ENCODE data around the gene TDO2. TPM values are rescaled to one million over a fixed set of nuclear protein-coding genes. Genes with fewer than 3 reads are reported as not detected.
A peak's percentile ranks its signal among the peaks of the same experiment; 100 is the strongest.

The TDO2 gene
- total and polyA plus RNA-seq, 2 donors (not counting 1 experiment from before 2014, with no cell fraction given): 0.26 to 1.5 TPM

GRCh38 chr4:155914782-155915181 lies 11.3 kb downstream of the TDO2 start:
- Histone ChIP-seq H3K27me3 (ENCODE audit: control insufficient read depth, insufficient read depth, low read length) (no peaks in the 10 kb centered on the region), H3K4me2 (ENCODE audit: extremely low read depth, insufficient read depth, low read length) (no peak overlapping the region), H3K36me3 (ENCODE audit: control insufficient read depth, insufficient read depth, low read length) (no peaks in the 10 kb centered on the region), H3K9ac (ENCODE audit: insufficient read depth, low read length) (no peak overlapping the region), H3K4me1 (ENCODE audit: control insufficient read depth, extremely low read depth, insufficient read depth, low read length) (no peaks in the 10 kb centered on the region), H3K9me3 (ENCODE audit: control insufficient read depth, insufficient read depth, low read depth, low read length) (no peaks in the 10 kb centered on the region), H4K20me1 (ENCODE audit: control insufficient read depth, extremely low read depth, insufficient read depth, low read length) (no peaks in the 10 kb centered on the region), H3K27ac (ENCODE audit: insufficient read depth, low read length) (no peak overlapping the region), H3K79me2 (ENCODE audit: control insufficient read depth, insufficient read depth, low read length) (no peaks in the 10 kb centered on the region), H2AFZ (ENCODE audit: low read length) (no peak overlapping the region), H3K4me3 (replicated peaks in 1 of 4; ENCODE audit: control extremely low read depth in 1 of 4, insufficient read depth in 1 of 4, low read depth in 3 of 4, low read length in 4 of 4) (no peak overlapping the region)
- DNase-seq (ENCODE audit: low read depth in 2 of 2): peak in 1 of 2 donors; percentile 23
- no peak for TF ChIP-seq EZH2 (IDR thresholded peaks at IDR 0.05; ENCODE audit: low read length, missing control alignments)
- TF ChIP-seq, protein P1, sequence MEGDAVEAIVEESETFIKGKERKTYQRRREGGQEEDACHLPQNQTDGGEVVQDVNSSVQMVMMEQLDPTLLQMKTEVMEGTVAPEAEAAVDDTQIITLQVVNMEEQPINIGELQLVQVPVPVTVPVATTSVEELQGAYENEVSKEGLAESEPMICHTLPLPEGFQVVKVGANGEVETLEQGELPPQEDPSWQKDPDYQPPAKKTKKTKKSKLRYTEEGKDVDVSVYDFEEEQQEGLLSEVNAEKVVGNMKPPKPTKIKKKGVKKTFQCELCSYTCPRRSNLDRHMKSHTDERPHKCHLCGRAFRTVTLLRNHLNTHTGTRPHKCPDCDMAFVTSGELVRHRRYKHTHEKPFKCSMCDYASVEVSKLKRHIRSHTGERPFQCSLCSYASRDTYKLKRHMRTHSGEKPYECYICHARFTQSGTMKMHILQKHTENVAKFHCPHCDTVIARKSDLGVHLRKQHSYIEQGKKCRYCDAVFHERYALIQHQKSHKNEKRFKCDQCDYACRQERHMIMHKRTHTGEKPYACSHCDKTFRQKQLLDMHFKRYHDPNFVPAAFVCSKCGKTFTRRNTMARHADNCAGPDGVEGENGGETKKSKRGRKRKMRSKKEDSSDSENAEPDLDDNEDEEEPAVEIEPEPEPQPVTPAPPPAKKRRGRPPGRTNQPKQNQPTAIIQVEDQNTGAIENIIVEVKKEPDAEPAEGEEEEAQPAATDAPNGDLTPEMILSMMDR (conservative IDR thresholded peaks at IDR 0.05 in 1 of 2, IDR thresholded peaks at IDR 0.05 in 1 of 2; ENCODE audit: low read depth in 1 of 2, low read length in 2 of 2): no peak

- Histone ChIP-seq H4K20me1 (ENCODE audit: control insufficient read depth, extremely low read depth, insufficient read depth, low read length) (no peaks in the 10 kb centered on the region), H3K27ac (ENCODE audit: insufficient read depth, low read length) (no peak overlapping the region), H3K79me2 (ENCODE audit: control insufficient read depth, insufficient read depth, low read length) (no peaks in the 10 kb centered on the region), H2AFZ (ENCODE audit: low read length) (no peak overlapping the region), H3K27me3 (ENCODE audit: control insufficient read depth, insufficient read depth, low read length) (no peaks in the 10 kb centered on the region), H3K9ac (ENCODE audit: insufficient read depth, low read length) (no peak overlapping the region), H3K4me3 (replicated peaks in 1 of 4; ENCODE audit: control extremely low read depth in 1 of 4, insufficient read depth in 1 of 4, low read depth in 3 of 4, low read length in 4 of 4) (no peak overlapping the region), H3K4me1 (ENCODE audit: control insufficient read depth, extremely low read depth, insufficient read depth, low read length) (no peaks in the 10 kb centered on the region), H3K4me2 (ENCODE audit: extremely low read depth, insufficient read depth, low read length) (no peak overlapping the region), H3K9me3 (ENCODE audit: control insufficient read depth, insufficient read depth, low read depth, low read length) (no peaks in the 10 kb centered on the region), H3K36me3 (ENCODE audit: control insufficient read depth, insufficient read depth, low read length) (no peaks in the 10 kb centered on the region)
- no peak for TF ChIP-seq EZH2 (IDR thresholded peaks at IDR 0.05; ENCODE audit: low read length, missing control alignments)
- TF ChIP-seq, protein P1 (conservative IDR thresholded peaks at IDR 0.05 in 1 of 2, IDR thresholded peaks at IDR 0.05 in 1 of 2; ENCODE audit: low read depth in 1 of 2, low read length in 2 of 2): no peak
- DNase-seq (ENCODE audit: low read depth in 2 of 2): no peak
Measured at GRCh38 chr4:155921597-155921996, 18.1 kb downstream of the TDO2 start.

DNA sequence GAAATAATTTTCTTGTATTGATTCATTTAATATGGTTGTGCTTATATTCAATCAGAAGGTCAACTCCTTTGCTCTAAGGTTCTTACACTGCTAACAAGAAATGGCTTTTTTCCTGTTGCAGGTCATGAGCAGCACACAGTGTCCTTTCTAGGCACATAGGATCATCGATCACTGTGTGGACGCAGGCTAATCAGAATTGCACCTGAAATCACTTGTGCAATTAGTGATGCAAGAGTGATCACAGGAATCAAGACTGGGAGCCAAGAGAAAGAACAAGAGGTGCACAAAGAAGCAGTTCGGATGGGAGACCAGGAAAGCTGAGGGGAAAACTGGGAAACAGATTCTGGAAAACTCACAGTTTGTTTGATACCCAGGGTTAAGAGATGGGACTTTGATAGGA lies 21.1 kb downstream of the TDO2 start:
- Histone ChIP-seq H3K9me3 (ENCODE audit: control insufficient read depth, insufficient read depth, low read depth, low read length) (no peaks in the 10 kb centered on the region), H3K36me3 (ENCODE audit: control insufficient read depth, insufficient read depth, low read length) (no peaks in the 10 kb centered on the region), H4K20me1 (ENCODE audit: control insufficient read depth, extremely low read depth, insufficient read depth, low read length) (no peaks in the 10 kb centered on the region), H3K4me3 (replicated peaks in 1 of 4; ENCODE audit: control extremely low read depth in 1 of 4, insufficient read depth in 1 of 4, low read depth in 3 of 4, low read length in 4 of 4) (no peak overlapping the region), H3K4me2 (ENCODE audit: extremely low read depth, insufficient read depth, low read length) (no peak overlapping the region), H3K27me3 (ENCODE audit: control insufficient read depth, insufficient read depth, low read length) (no peaks in the 10 kb centered on the region), H3K9ac (ENCODE audit: insufficient read depth, low read length) (no peak overlapping the region), H3K79me2 (ENCODE audit: control insufficient read depth, insufficient read depth, low read length) (no peaks in the 10 kb centered on the region), H3K27ac (ENCODE audit: insufficient read depth, low read length) (no peak overlapping the region), H2AFZ (ENCODE audit: low read length) (no peak overlapping the region), H3K4me1 (ENCODE audit: control insufficient read depth, extremely low read depth, insufficient read depth, low read length) (no peaks in the 10 kb centered on the region)
- TF ChIP-seq EZH2 (IDR thresholded peaks at IDR 0.05; ENCODE audit: low read length, missing control alignments): no peak
- TF ChIP-seq, protein P1 (conservative IDR thresholded peaks at IDR 0.05 in 1 of 2, IDR thresholded peaks at IDR 0.05 in 1 of 2; ENCODE audit: low read depth in 1 of 2, low read length in 2 of 2): no peak
- no peak for DNase-seq (ENCODE audit: low read depth in 2 of 2)

Data from fibroblast of lung (primary cell).